HG03064 (cell line): ENCODE measurements around the gene MBOAT7.
"Not testable (repeated sequence)": the region's sequence is repeated elsewhere in the genome, so short reads cannot be mapped to it uniquely, and the experiment has no call there.

Source experiments
- ATAC-seq: cut with Tn5 transposase; IDR thresholded peaks from one replicate; pipeline ENCODE4 v1.9.1; 2021; ENCODE audit warnings: low read depth; ENCODE audit not compliant: unreplicated experiment

MBOAT7 gene, protein sequence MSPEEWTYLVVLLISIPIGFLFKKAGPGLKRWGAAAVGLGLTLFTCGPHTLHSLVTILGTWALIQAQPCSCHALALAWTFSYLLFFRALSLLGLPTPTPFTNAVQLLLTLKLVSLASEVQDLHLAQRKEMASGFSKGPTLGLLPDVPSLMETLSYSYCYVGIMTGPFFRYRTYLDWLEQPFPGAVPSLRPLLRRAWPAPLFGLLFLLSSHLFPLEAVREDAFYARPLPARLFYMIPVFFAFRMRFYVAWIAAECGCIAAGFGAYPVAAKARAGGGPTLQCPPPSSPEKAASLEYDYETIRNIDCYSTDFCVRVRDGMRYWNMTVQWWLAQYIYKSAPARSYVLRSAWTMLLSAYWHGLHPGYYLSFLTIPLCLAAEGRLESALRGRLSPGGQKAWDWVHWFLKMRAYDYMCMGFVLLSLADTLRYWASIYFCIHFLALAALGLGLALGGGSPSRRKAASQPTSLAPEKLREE

GRCh38 chr19:54189145-54189734, at the start of gene MBOAT7:
Gene MBOAT7, minus strand, starts transcription at chr19:54189580. Its CDS starts 1,072 bp downstream, at chr19:54188508.
- ATAC-seq = peak; percentile 22

DNA sequence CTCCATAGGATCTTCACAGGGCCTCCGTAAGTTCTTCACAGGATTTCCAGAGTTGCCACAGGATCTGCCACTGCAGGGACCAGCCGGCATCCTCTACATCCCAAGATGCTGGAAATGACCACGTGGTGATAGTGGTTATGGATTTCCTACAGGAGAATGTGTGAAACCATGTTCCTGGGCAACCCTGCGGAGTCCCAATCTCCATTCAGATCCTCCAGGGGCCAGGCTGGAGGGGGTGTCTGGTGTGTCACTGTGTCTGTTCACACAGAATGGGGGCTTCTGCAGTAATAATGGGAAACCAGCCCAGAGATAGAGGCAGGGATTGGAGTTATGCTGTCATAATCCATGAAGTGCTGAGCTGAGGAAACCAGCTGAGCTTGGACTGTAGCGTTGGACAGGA, 44.6 kb upstream of the MBOAT7 start:
- no peak for ATAC-seq

DNA sequence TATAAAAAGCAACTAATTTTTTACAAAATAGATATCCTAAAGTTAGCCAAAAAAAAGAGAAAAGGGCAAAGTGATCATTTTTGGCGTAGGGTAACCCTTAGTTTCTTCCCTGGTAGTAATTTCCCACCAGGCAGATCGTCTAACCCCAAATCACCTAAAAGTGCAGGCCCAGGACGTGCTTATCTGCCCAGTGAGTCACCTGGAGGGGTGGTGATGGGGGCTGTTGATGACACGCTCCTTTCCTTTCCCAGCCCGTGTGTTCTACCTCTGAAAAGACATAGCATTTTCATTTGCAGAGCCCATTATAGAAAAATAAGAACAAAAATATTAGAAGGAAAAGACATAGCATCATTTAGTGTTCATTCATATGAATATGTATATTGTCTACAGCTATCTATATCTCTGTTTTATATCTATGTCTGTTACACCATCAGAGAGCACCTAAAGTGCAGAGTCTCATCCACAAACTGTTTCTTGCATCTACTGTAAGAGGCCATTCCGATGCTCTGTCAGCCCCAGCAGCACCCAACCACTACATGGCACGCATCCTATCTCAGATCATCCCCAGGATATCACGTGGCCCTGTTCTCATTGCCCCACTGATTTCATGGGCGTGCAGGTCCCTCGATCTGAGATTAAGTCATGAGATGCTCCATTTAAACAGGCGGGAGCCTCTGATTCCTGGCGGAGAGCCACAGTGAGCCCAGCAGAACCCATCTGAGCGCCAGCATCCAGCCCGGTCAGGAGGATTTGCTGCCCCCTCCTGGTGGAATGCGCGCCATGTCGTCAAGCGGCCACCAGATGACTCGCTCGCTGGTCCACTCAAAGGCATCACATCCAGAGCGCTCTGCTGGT, 41.9 kb upstream of the MBOAT7 start:
- ATAC-seq = peak; percentile 61

- ATAC-seq = no peak
Observed at GRCh38 chr19:54230031-54230430, 40.7 kb upstream of the MBOAT7 start.

DNA sequence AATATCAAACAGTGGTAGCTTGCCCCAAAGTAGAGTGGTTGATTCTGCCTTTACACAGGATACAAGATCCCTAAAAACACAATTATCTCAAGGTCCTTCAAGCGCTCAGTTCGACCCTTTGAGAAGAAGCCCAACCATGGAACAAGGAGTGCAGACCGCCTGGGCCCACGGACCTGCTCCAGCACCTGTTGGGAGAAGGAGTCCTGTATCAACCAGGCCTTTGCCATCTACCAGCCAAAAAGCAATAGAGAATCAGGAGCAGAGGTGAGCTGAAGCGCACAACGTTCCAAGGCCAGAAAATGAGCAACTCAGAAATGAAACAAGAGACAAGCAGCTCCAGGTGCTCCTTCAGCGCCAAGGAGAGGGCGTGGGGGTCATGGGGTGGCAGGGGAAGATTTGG, 39.8 kb upstream of the MBOAT7 start:
- no peak for ATAC-seq

GRCh38 chr19:54224619-54225018, 35.2 kb upstream of the MBOAT7 start:
- not testable (repeated sequence) for ATAC-seq

- ATAC-seq = not testable (repeated sequence)
Observed at GRCh38 chr19:54223937-54224281, 34.5 kb upstream of the MBOAT7 start.

- not testable (repeated sequence) for ATAC-seq
Observed at GRCh38 chr19:54223277-54223936, 34.0 kb upstream of the MBOAT7 start.

DNA sequence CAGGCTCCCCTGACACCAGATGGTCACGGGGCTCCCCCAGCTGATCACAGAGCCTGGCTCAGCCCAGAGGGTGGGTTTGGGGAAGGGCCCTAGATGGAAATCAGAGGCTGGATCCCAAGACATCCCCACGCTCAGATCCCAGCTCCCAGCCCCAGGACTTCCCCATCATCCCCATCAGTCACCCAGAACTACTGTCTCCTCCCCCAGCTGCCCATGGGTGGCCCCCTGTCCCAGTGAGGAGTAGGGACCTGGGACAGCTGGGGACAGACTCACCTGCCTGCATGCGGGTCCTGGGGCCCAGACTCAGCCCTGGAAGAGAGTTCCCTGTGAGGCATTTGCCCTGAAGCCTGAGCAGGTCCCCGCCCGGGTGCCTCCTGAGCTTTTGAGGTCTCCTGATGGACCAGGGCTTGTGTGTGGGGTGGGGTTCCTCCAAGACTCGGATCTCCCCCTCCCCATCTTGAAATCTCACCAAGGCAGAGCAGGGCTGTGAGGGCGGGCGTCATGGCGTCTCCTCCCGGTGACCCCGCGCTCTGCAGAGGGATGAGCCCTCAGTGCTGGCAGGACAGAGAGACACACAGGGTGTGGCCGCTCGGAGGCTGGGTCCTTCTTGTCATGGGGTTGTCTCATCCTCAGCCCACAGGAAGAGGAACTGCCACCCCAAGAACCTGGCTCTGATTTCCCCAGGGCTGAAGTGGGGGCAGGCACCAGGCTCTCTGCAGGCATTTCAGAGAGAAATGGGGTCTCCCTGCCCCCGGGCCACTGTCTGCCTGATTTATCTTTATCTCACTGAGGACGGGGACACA, 33.3 kb upstream of the MBOAT7 start, which contains the start of gene LILRB3:
LILRB3 (minus strand) TSS at position 534 of the 803 bp plus-strand sequence; CDS start at position 503, 31 bp downstream.
- not testable (repeated sequence) for ATAC-seq

DNA sequence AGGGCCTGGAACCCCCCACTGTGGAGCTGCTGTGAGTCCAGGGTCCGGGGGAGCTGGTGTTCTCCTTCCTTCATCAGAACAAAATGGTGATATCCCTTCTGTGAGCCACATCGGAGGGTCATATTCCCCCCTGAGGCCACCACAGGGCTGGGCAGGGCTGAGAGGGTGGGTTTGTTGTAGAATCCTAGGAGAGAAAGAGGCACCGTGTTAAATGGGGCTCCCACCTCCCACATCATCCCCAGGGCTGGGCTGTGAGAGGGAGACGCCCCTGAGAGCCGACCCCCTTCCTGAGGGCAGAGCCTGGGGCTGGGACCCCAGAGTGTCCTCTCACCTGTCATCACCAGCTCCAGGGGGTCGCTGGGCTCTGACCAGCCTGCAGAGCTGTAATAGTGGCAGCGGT, 32.6 kb upstream of the MBOAT7 start:
- ATAC-seq = not testable (repeated sequence)

DNA sequence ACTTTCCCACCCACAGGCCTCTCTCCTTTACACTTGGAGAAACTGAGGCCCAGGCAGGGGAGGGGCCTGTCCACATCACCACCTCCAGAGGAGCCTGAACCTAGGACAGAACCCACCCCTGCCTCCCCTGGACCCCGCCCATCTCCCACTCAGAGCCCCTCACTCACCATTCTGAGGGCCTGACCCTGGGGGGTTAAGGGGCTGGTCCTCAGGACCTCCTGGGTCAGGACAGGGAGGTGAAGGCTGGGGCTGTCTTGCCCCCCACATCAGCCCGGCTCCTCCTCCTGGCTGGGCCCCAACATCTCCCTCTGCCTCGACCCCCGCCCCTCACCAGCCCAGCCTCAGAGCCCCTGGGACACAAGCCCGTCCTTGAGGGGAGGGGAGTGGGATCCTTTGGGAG, 30.3 kb upstream of the MBOAT7 start:
- not testable (repeated sequence) for ATAC-seq

- ATAC-seq = no peak
Observed at GRCh38 chr19:54218960-54219661, 29.7 kb upstream of the MBOAT7 start.

GRCh38 chr19:54218259-54218658, 28.9 kb upstream of the MBOAT7 start:
- ATAC-seq = no peak

- not testable (repeated sequence) for ATAC-seq
Observed at GRCh38 chr19:54217517-54218247, 28.3 kb upstream of the MBOAT7 start.

- no peak for ATAC-seq
Observed at GRCh38 chr19:54216869-54217268, 27.5 kb upstream of the MBOAT7 start.

- not testable (repeated sequence) for ATAC-seq
Observed at GRCh38 chr19:54214734-54215133, 25.4 kb upstream of the MBOAT7 start.

GRCh38 chr19:54214217-54214616, 24.8 kb upstream of the MBOAT7 start:
- ATAC-seq = not testable (repeated sequence)

GRCh38 chr19:54211235-54211634, 21.9 kb upstream of the MBOAT7 start:
- ATAC-seq = no peak
